GM12872 (cell line): ENCODE measurements around the gene GIGYF1.

ENCODE experiments used
- TF ChIP-seq, protein P1 (sequence below): IDR thresholded peaks from 3 replicates; pipeline ENCODE4 v1.5.1; 2011; ENCODE audit warnings: low read depth, mild to moderate bottlenecking, low read length, moderate library complexity; ENCODE audit not compliant: insufficient read depth

GIGYF1 gene, protein sequence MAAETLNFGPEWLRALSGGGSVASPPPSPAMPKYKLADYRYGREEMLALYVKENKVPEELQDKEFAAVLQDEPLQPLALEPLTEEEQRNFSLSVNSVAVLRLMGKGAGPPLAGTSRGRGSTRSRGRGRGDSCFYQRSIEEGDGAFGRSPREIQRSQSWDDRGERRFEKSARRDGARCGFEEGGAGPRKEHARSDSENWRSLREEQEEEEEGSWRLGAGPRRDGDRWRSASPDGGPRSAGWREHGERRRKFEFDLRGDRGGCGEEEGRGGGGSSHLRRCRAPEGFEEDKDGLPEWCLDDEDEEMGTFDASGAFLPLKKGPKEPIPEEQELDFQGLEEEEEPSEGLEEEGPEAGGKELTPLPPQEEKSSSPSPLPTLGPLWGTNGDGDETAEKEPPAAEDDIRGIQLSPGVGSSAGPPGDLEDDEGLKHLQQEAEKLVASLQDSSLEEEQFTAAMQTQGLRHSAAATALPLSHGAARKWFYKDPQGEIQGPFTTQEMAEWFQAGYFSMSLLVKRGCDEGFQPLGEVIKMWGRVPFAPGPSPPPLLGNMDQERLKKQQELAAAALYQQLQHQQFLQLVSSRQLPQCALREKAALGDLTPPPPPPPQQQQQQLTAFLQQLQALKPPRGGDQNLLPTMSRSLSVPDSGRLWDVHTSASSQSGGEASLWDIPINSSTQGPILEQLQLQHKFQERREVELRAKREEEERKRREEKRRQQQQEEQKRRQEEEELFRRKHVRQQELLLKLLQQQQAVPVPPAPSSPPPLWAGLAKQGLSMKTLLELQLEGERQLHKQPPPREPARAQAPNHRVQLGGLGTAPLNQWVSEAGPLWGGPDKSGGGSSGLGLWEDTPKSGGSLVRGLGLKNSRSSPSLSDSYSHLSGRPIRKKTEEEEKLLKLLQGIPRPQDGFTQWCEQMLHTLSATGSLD (N-terminal part only)

DNA sequence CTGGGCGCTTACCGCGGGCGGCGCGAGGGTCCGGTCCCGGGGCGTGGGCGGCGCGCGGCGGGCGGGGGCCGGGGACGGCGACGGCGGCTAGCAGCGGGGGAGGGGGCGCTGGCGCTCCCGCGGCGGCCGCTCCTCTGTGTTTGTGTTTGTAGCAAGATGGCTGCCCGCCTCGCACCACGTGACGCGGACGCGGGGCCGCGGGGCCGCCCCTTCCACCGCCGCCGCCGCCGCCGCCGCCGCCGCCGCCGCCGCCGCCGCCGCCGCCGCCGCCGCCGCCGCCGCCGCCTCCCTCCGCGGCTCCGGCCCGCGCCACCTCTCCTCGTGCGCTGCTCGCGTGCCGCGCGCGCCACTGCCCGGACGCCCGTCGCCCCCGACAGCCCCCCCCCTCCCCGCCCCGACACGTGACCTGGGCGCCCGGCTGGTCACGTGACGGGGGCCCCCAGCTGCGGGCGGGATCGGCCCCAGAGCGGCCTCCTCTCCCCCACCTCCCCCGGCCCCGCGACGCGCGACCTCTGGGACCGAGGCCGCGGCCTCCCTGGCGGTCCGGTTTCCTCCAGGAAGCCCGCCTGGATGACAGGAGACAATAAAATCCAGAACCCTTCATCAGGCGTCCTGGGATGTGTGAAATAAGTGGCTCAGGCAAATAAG, at the start of gene GIGYF1:
GIGYF1 (minus strand) TSS at position 153 of the 648 bp plus-strand sequence. CDS start 6,012 bp downstream, outside the sequence.
- TF ChIP-seq, protein P1, sequence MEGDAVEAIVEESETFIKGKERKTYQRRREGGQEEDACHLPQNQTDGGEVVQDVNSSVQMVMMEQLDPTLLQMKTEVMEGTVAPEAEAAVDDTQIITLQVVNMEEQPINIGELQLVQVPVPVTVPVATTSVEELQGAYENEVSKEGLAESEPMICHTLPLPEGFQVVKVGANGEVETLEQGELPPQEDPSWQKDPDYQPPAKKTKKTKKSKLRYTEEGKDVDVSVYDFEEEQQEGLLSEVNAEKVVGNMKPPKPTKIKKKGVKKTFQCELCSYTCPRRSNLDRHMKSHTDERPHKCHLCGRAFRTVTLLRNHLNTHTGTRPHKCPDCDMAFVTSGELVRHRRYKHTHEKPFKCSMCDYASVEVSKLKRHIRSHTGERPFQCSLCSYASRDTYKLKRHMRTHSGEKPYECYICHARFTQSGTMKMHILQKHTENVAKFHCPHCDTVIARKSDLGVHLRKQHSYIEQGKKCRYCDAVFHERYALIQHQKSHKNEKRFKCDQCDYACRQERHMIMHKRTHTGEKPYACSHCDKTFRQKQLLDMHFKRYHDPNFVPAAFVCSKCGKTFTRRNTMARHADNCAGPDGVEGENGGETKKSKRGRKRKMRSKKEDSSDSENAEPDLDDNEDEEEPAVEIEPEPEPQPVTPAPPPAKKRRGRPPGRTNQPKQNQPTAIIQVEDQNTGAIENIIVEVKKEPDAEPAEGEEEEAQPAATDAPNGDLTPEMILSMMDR: no peak

- TF ChIP-seq, protein P1: no peak
Observed at GRCh38 chr7:100739934-100740333, 45.9 kb upstream of the GIGYF1 start.

- TF ChIP-seq, protein P1: no peak
Observed at GRCh38 chr7:100736671-100737070, 42.6 kb upstream of the GIGYF1 start.

- TF ChIP-seq, protein P1: no peak
Observed at GRCh38 chr7:100735730-100736129, 41.7 kb upstream of the GIGYF1 start.

DNA sequence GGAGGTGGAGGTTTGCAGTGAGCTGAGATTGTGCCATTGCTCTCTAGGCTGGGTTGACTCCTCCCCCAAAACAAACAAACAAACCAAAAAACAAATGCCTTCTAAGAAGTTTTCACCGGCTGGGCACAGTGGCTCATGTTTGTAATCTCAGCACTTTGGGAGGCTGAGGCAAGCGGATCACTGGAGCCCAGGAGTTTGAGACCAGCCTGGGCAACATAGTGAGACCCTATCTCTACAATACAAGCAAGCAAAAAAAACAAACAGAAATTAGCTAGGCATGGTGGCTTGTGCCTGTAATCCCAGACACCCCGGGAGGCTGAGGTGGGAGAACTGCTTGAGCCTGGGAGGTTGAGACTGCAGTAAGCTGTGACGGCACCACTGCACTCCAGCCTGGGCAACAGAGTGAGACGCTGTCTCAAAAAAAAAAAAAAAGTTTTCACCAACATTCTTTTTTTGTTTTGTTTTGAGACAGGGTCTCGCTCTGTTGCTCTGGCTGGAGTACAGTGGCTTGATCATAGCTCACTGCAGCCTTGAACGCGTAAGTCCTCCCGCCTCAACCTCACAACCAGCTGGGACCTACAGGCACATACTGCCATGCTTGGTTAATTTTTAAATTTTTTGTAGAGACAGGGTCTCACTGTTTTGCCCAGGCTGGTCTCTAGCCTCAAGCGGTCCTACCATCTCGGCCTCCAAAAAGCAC, 38.0 kb upstream of the GIGYF1 start:
- TF ChIP-seq, protein P1: no peak

DNA sequence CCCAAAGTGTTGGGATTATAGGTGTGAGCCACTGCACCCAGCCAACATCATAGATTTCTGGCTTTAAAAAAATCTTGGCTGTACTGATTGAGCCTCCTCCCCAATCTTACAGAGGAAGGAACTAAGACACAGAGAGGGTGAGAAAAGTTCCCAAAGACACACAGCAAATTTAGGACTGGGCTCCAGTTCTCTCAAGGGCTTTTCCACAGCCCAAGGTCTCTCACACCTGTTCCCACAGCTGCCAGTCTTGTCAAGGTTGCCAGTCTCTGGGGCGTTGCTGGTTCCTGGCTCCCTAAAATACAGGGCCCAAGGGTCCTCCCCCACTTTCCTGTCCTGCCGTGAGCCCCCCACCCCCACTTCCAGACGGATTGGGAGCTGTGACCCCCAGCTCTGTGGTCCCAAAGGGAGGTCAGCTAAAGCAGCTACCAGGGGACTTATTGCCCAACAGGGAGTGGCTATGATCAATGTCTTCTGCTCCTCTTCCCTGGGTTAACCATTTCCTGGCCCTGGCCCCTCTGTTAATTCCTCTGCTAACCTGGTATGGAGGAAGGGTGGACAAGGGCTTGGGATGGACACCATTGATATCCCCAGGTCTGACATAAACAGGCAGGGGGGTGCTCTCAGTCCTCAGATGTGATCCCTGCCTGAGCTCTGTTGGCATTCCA, 36.2 kb upstream of the GIGYF1 start:
- TF ChIP-seq, protein P1: no peak
